Activated B cell treated with CpG ODN at 0.5 μM for 24 hours (primary cell): Measurements from ENCODE around the gene ADAMTSL2. TPM values are rescaled to one million over a fixed set of nuclear protein-coding genes. Genes with fewer than 3 reads are reported as not detected.

Experiments used
- ATAC-seq: fragments of 200-7000 bp; cut with Tn5 transposase; one replicate; pipeline ENCODE4 v1.10.0; 2021; ENCODE audit warnings: low read depth, mild to moderate bottlenecking, moderate library complexity
- CTCF ChIA-PET: fragments of 350-600 bp; sonication (Branson Sonifier 250); formaldehyde crosslinking; loops from one replicate; lab custom pipeline; 2021; ENCODE audit warnings: antibody characterized with exemption; lab: Charles Lee
- POLR2A ChIA-PET: fragments of 350-600 bp; sonication (Branson Sonifier 250); formaldehyde crosslinking; loops from one replicate; lab custom pipeline; 2021; ENCODE audit warnings: antibody characterized with exemption; lab: Charles Lee
- DNase-seq: peaks from one replicate; pipeline ENCODE4 v3.0.0; 2022
- H3K27ac Mint-ChIP-seq: one replicate; pipeline ENCODE4 v1.8.0; 2020; ENCODE audit warnings: mixed read lengths
- H3K27me3 Mint-ChIP-seq: one replicate; pipeline ENCODE4 v1.8.0; 2021; ENCODE audit warnings: mixed read lengths
- H3K36me3 Mint-ChIP-seq: one replicate; pipeline ENCODE4 v1.8.0; 2021; ENCODE audit warnings: low read depth, mixed read lengths
- H3K4me1 Mint-ChIP-seq: one replicate; pipeline ENCODE4 v1.8.0; 2021; ENCODE audit warnings: mixed read lengths
- H3K4me3 Mint-ChIP-seq: one replicate; pipeline ENCODE4 v1.8.0; 2020; ENCODE audit warnings: mild to moderate bottlenecking, mixed read lengths
- H3K9me3 Mint-ChIP-seq: one replicate; pipeline ENCODE4 v1.8.0; 2020; ENCODE audit warnings: mixed read lengths
- intact Hi-C: fragments of 100-400 bp; cut with micrococcal nuclease; formaldehyde crosslinking; loops from one replicate; pipeline ENCODE4 v1.15.1; 2024
- total RNA-seq: library from RNA; stranded (reverse); gene quantifications from 2 replicates; pipeline ENCODE4 v1.2.3, GENCODE V29; 2022
- TF ChIP-seq, protein P1 (sequence below): fragments of 200-600 bp; IDR thresholded peaks from one replicate; pipeline ENCODE4 v1.8.0; 2022; ENCODE audit warnings: antibody characterized with exemption, mild to moderate bottlenecking

ADAMTSL2 gene
- total RNA-seq, 1 donor from 2014 or later, result not detected

DNA sequence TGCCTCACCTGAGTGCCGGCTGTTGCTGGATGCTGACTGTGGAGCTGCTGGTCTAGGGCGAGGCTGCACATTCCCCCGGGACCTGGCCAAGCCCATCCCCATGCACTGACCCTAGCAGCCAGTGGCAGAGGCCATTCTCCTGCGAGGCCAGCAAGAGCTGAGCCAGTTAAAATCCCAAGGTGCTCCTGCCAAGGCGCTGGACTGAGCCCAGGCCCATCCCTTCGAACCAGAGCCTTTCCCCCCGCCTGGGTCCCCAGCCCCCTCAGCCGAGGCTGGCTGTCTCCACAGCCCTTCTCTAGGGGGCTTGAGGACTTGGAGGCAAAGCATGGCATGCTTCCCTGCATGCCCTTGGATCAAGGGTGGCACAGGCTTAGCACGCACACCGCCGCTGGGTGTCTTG, 1.6 kb downstream of the ADAMTSL2 start:
- no peaks in the 10 kb centered on the region for H3K36me3 Mint-ChIP-seq
- TF ChIP-seq, protein P1, sequence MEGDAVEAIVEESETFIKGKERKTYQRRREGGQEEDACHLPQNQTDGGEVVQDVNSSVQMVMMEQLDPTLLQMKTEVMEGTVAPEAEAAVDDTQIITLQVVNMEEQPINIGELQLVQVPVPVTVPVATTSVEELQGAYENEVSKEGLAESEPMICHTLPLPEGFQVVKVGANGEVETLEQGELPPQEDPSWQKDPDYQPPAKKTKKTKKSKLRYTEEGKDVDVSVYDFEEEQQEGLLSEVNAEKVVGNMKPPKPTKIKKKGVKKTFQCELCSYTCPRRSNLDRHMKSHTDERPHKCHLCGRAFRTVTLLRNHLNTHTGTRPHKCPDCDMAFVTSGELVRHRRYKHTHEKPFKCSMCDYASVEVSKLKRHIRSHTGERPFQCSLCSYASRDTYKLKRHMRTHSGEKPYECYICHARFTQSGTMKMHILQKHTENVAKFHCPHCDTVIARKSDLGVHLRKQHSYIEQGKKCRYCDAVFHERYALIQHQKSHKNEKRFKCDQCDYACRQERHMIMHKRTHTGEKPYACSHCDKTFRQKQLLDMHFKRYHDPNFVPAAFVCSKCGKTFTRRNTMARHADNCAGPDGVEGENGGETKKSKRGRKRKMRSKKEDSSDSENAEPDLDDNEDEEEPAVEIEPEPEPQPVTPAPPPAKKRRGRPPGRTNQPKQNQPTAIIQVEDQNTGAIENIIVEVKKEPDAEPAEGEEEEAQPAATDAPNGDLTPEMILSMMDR, result no peak
- H3K4me3 Mint-ChIP-seq, result no peak overlapping the region
- ChIA-PET POLR2A (no interaction called here), CTCF (no interaction called here)
- DNase-seq (no peak), ATAC-seq (no peak)
- intact Hi-C loops, result no loop called here
- peaks cover 37% of the 10 kb centered on the region for H3K27me3 Mint-ChIP-seq
- H3K9me3 Mint-ChIP-seq, result no peaks in the 10 kb centered on the region
- no peak overlapping the region for H3K27ac Mint-ChIP-seq
- peaks cover 26% of the 10 kb centered on the region for H3K4me1 Mint-ChIP-seq

DNA sequence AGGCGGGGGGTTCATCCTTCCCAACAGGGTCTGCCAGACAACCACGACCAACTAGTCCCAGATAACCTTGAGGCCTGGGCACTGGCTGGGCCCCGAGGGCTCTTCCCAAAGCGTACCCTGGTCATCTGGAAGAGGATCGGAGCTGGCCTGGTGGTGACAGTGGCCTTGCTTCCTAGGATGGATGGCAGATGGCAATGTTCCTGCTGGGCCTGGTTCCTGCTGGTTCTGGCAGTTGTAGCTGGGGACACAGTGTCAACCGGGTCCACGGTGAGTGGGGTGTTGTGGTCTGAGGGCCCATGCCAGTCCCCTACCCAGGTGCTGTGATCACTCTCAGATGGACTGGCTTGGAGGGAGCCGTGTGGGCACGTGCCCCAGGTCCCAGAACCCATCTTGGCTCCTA, 2.0 kb downstream of the ADAMTSL2 start:
- TF ChIP-seq, protein P1, result no peak
- Mint-ChIP-seq H3K36me3 (no peaks in the 10 kb centered on the region), H3K27ac (no peak overlapping the region), H3K9me3 (no peaks in the 10 kb centered on the region), H3K27me3 (peaks cover 37% of the 10 kb centered on the region), H3K4me3 (no peak overlapping the region), H3K4me1 (peaks cover 26% of the 10 kb centered on the region)
- CTCF ChIA-PET, result no interaction called here
- DNase-seq, result no peak
- intact Hi-C loops, result no loop called here
- POLR2A ChIA-PET, result no interaction called here
- ATAC-seq, result no peak

DNA sequence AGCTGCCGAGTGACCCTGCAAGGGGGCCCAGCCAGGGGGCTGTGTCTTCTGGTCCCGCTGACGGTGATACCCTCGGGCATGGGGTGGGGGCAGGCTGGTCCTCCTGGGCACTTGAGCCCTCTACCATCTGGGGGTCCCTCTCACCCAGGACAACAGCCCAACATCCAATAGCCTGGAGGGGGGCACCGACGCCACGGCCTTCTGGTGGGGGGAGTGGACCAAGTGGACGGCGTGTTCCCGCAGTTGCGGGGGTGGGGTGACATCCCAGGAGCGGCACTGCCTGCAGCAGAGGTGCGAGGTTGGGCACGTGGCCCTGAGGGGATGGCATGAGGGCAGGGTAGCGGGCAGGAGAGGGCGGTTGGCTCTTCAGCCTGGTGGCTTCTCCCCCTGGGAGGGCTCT, 2.8 kb downstream of the ADAMTSL2 start:
- CTCF ChIA-PET, result no interaction called here
- H3K27me3 Mint-ChIP-seq, result peaks cover 34% of the 10 kb centered on the region
- ATAC-seq (no peak), DNase-seq (no peak)
- no peak overlapping the region for H3K4me3 Mint-ChIP-seq
- peaks cover 26% of the 10 kb centered on the region for H3K4me1 Mint-ChIP-seq
- intact Hi-C loops, result no loop called here
- POLR2A ChIA-PET, result no interaction called here
- no peak overlapping the region for H3K27ac Mint-ChIP-seq
- no peaks in the 10 kb centered on the region for H3K9me3 Mint-ChIP-seq
- H3K36me3 Mint-ChIP-seq, result no peaks in the 10 kb centered on the region
- TF ChIP-seq, protein P1, result no peak

DNA sequence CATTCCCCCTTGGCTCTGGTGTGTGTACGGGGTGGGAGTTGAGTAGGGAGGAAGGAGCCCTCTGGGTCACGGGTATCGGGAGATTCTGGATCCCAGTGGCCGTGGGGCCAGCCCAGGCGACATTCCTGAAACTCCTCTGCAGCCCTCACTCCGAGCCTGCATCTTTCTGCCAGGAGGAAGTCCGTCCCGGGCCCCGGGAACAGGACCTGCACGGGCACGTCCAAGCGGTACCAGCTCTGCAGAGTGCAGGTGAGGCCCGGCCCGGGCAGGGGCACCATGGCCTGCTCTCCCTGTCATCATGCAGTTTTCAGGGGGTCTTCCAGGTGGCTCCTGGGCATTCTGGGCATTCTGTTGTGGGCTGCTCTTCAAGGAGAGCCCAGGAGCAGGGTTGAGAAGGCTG, 3.7 kb downstream of the ADAMTSL2 start:
- Mint-ChIP-seq H3K9me3 (no peaks in the 10 kb centered on the region), H3K4me3 (no peak overlapping the region), H3K27ac (no peak overlapping the region), H3K27me3 (peaks cover 26% of the 10 kb centered on the region), H3K4me1 (peaks cover 20% of the 10 kb centered on the region), H3K36me3 (no peaks in the 10 kb centered on the region)
- ChIA-PET POLR2A (no interaction called here), CTCF (no interaction called here)
- no peak for DNase-seq
- TF ChIP-seq, protein P1, result no peak
- intact Hi-C loops, result no loop called here
- ATAC-seq, result no peak

DNA sequence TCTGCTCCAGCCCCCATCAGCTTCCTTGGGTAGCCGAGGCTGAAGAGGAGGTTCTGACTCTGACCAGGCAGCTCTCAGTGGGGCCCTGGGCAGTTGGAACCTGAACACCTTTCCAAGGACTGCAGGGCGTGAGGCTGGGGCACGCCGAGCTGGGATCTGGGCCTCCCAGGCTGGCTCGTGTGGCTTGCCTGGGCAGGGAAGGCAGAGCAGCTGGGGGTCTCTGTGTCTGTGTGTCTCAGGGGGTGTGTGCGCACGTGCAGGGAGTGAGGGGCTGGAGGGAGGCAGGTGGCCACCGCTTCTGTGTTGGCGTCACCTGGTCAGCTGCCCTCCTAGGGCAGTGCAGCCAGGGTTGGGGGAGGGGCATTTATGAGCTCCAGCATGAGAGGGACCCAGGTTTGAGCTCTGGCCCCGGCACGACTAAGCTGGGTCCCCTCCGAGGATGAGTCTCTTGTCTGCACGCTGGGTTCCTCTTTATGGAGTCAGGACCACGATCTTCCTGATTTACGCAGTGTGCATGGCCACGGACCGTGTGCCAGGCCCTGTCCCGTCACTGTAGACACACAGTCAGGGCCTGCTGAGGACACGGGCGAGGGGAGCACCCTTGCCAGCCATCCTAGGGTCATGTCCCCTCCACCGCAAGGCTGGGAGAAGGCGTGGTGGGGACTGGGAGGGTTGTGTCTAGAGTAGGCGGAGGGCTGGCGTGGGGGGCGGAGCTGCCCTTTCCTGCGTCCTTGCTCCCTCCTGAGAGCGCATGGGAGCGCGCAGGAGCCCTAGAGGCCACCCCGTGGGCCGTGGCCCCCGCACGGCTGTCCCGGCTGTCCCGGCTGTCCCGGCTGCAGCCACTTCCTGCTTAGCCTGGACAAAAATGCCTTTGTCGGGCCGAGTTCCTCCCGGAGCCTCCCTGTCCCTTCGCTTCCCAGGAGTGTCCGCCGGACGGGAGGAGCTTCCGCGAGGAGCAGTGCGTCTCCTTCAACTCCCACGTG, 4.6 kb downstream of the ADAMTSL2 start:
- Mint-ChIP-seq H3K9me3 (no peaks in the 10 kb centered on the region), H3K27me3 (peaks cover 20% of the 10 kb centered on the region), H3K36me3 (no peaks in the 10 kb centered on the region), H3K4me3 (no peak overlapping the region), H3K4me1 (peaks cover 16% of the 10 kb centered on the region), H3K27ac (no peak overlapping the region)
- CTCF ChIA-PET, result no interaction called here
- TF ChIP-seq, protein P1, result no peak
- POLR2A ChIA-PET, result no interaction called here
- DNase-seq (no peak), ATAC-seq (no peak)
- intact Hi-C loops, result no loop called here
